Keratinocyte (primary cell): ENCODE data around the gene ATP4A. TPM values are rescaled to one million over a fixed set of nuclear protein-coding genes. Genes with fewer than 3 reads are reported as not detected.

Experiments used
- DNase-seq: peaks from one replicate; pipeline ENCODE4 v3.0.0-alpha.2; 2011; ENCODE audit warnings: low read depth, missing footprints, low spot score
- FAIRE-seq: peaks from 2 replicates; lab custom pipeline; 2011; peaks lifted over from hg19 to GRCh38; lab: Jason Lieb, UNC
- H2AFZ ChIP-seq: 2 replicates; pipeline ENCODE4 v1.6.0; 2012; ENCODE audit warnings: low read length, control low read depth, inconsistent platforms; ENCODE audit not compliant: control insufficient read depth
- H3K27ac ChIP-seq: 2 replicates; pipeline ENCODE4 v1.5.1; 2011; ENCODE audit warnings: low read length; ENCODE audit not compliant: control insufficient read depth, insufficient read depth
- H3K27me3 ChIP-seq: 3 replicates; pipeline ENCODE4 v1.6.0; 2011; ENCODE audit warnings: low read length; ENCODE audit not compliant: control insufficient read depth, insufficient read depth; ENCODE audit errors: extremely low read depth
- H3K36me3 ChIP-seq, 2 experiments: 2 replicates in 1 of 2; 3 replicates in 1 of 2; pipeline ENCODE4 v1.5.1; 2011; ENCODE audit warnings: low read length in 2 of 2, mild to moderate bottlenecking in 1 of 2; ENCODE audit not compliant: control insufficient read depth in 2 of 2, insufficient read depth in 2 of 2; ENCODE audit errors: extremely low read depth in 1 of 2
- H3K4me1 ChIP-seq: 3 replicates; pipeline ENCODE4 v1.5.1; 2011; ENCODE audit warnings: low read length; ENCODE audit not compliant: control insufficient read depth, insufficient read depth; ENCODE audit errors: extremely low read depth
- H3K4me2 ChIP-seq: 3 replicates; pipeline ENCODE4 v1.6.0; 2011; ENCODE audit warnings: low read depth, low read length; ENCODE audit not compliant: control insufficient read depth, insufficient read depth; ENCODE audit errors: extremely low read depth
- H3K4me3 ChIP-seq, 3 experiments: fragments of 200-600 bp in 1 of 3; sonication (generic) in 1 of 3; 2 replicates in 2 of 3; 3 replicates in 1 of 3; pipeline ENCODE4 v1.5.1; 2011 to 2016; ENCODE audit warnings: low read length in 3 of 3, mild to moderate bottlenecking in 3 of 3, control low read depth in 2 of 3, inconsistent platforms in 1 of 3, low read depth in 1 of 3, mixed read lengths in 1 of 3, mixed run types in 1 of 3, moderate library complexity in 1 of 3; ENCODE audit not compliant: control insufficient read depth in 2 of 3, insufficient read depth in 2 of 3; ENCODE audit errors: extremely low read depth in 1 of 3
- H3K79me2 ChIP-seq: 2 replicates; pipeline ENCODE4 v1.6.0; 2012; ENCODE audit warnings: low read length; ENCODE audit not compliant: control insufficient read depth, insufficient read depth
- H3K9ac ChIP-seq: 3 replicates; pipeline ENCODE4 v1.6.0; 2011; ENCODE audit warnings: low read length; ENCODE audit not compliant: control insufficient read depth, insufficient read depth; ENCODE audit errors: extremely low read depth
- H3K9me1 ChIP-seq: 3 replicates; pipeline ENCODE4 v1.6.0; 2011; ENCODE audit warnings: low read length; ENCODE audit not compliant: control insufficient read depth, insufficient read depth; ENCODE audit errors: extremely low read depth
- H3K9me3 ChIP-seq: 2 replicates; pipeline ENCODE4 v1.5.1; 2012; ENCODE audit warnings: low read depth, low read length; ENCODE audit not compliant: control insufficient read depth
- H4K20me1 ChIP-seq: 3 replicates; pipeline ENCODE4 v1.6.0; 2011; ENCODE audit warnings: low read length; ENCODE audit not compliant: control insufficient read depth, insufficient read depth; ENCODE audit errors: extremely low read depth
- EZH2 ChIP-seq: IDR thresholded peaks from one replicate; pipeline ENCODE4 v1.6.1; 2012; ENCODE audit warnings: inconsistent platforms, mild to moderate bottlenecking, low read length, moderate library complexity
- dilution Hi-C: fragments of 300-500 bp; cut with MboI; formaldehyde crosslinking; loops from one replicate; pipeline ENCODE4 v1.7.0; 2020; ENCODE audit warnings: low sequenced_read_pairs; ENCODE audit not compliant: extremely low pct_ligation_motif_present
- polyA plus RNA-seq, 5 experiments: library from polyadenylated mRNA; depleted of rRNA in 3 of 5; stranded (reverse) in 3 of 5; stranded (forward) in 1 of 5; unstranded in 1 of 5; fragments of >200 nt; gene quantifications; 1 replicate in 1 of 5; 2 replicates in 3 of 5; 3 replicates in 1 of 5; pipeline versions ENCODE4 v1.2.1 to v1.2.3, GENCODE V29; 2011 to 2012; ENCODE audit warnings: missing spikeins in 2 of 5, low read depth in 1 of 5, low replicate concordance in 1 of 5
- TF ChIP-seq, protein P1 (sequence below), 3 experiments: IDR thresholded peaks in 1 of 3; conservative IDR thresholded peaks in 1 of 3; optimal IDR thresholded peaks in 1 of 3; 2 replicates in 2 of 3; 3 replicates in 1 of 3; pipeline versions ENCODE3 to v1.5.1; 2011; ENCODE audit warnings: low read length in 3 of 3, mild to moderate bottlenecking in 3 of 3, moderate library complexity in 2 of 3, control low read depth in 1 of 3, inconsistent platforms in 1 of 3; ENCODE audit not compliant: insufficient read depth in 2 of 3; ENCODE audit errors: extremely low read depth in 1 of 3

The ATP4A gene
- polyA plus RNA-seq, 1 donor (not counting 4 experiments of a cell fraction or from before 2014, with no cell fraction given): not detected

DNA sequence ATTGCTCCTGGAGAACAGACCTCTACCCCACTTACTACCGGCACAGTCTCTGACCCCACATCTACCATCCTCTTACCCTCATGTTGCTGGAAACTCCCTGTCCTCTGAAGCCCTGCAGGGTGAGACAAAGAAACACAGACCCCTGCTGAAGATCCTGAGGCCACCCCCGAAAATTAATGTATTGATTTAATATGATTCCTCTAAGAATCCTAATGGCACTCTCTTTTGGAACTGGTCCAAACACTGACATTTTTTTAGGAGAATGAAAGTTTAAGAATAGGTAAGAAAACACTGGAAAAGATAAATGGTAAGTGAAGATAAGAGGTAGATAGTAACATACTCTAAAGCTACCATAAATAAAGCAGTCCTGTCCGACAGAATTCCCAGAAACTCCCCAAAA lies 55.3 kb downstream of the ATP4A start:
- Histone ChIP-seq H4K20me1 (no peaks in the 10 kb centered on the region), H3K79me2 (peaks cover 21% of the 10 kb centered on the region), H3K9me3 (no peaks in the 10 kb centered on the region), H2AFZ (no peak overlapping the region), H3K9me1 (no peaks in the 10 kb centered on the region), H3K36me3 (peaks cover 16 to 24% of the 10 kb centered on the region in 2 experiments), H3K27me3 (no peaks in the 10 kb centered on the region), H3K4me3 (peak overlapping the region in 1 of 3 experiments; percentile 88), H3K4me2 (peak overlapping the region; percentile 99), H3K4me1 (peaks cover 12% of the 10 kb centered on the region), H3K27ac (no peak overlapping the region), H3K9ac (no peak overlapping the region)
- FAIRE-seq (no peak), DNase-seq (no peak)
- dilution Hi-C loops: no loop called here
- no peak for TF ChIP-seq EZH2
- TF ChIP-seq, protein P1, sequence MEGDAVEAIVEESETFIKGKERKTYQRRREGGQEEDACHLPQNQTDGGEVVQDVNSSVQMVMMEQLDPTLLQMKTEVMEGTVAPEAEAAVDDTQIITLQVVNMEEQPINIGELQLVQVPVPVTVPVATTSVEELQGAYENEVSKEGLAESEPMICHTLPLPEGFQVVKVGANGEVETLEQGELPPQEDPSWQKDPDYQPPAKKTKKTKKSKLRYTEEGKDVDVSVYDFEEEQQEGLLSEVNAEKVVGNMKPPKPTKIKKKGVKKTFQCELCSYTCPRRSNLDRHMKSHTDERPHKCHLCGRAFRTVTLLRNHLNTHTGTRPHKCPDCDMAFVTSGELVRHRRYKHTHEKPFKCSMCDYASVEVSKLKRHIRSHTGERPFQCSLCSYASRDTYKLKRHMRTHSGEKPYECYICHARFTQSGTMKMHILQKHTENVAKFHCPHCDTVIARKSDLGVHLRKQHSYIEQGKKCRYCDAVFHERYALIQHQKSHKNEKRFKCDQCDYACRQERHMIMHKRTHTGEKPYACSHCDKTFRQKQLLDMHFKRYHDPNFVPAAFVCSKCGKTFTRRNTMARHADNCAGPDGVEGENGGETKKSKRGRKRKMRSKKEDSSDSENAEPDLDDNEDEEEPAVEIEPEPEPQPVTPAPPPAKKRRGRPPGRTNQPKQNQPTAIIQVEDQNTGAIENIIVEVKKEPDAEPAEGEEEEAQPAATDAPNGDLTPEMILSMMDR (optimal IDR thresholded peaks at IDR 0.05 in 1 of 3, IDR thresholded peaks at IDR 0.05 in 1 of 3, conservative IDR thresholded peaks at IDR 0.05 in 1 of 3; ENCODE audit: extremely low read depth in 1 of 3, insufficient read depth in 2 of 3, low read length in 3 of 3): no peak

GRCh38 chr19:35507561-35507960 lies 55.9 kb downstream of the ATP4A start:
- H3K9me3 ChIP-seq: no peaks in the 10 kb centered on the region
- H3K4me1 ChIP-seq: peaks cover 14% of the 10 kb centered on the region
- no peaks in the 10 kb centered on the region for H4K20me1 ChIP-seq
- H3K4me3 ChIP-seq: no peak overlapping the region
- dilution Hi-C loops: no loop called here
- no peak for DNase-seq
- peaks cover 16 to 27% of the 10 kb centered on the region in 2 experiments for H3K36me3 ChIP-seq
- no peak overlapping the region for H3K4me2 ChIP-seq
- peaks cover 21% of the 10 kb centered on the region for H3K79me2 ChIP-seq
- H3K27me3 ChIP-seq: no peaks in the 10 kb centered on the region
- H3K9ac ChIP-seq: no peak overlapping the region
- FAIRE-seq: no peak
- no peaks in the 10 kb centered on the region for H3K9me1 ChIP-seq
- no peak overlapping the region for H2AFZ ChIP-seq
- no peak overlapping the region for H3K27ac ChIP-seq
- no peak for TF ChIP-seq EZH2
- TF ChIP-seq, protein P1 (optimal IDR thresholded peaks at IDR 0.05 in 1 of 3, IDR thresholded peaks at IDR 0.05 in 1 of 3, conservative IDR thresholded peaks at IDR 0.05 in 1 of 3; ENCODE audit: extremely low read depth in 1 of 3, insufficient read depth in 2 of 3, low read length in 3 of 3): no peak
